PC-9 (cell line): Measurements from ENCODE around the gene SGCD. TPM values are rescaled to one million over a fixed set of nuclear protein-coding genes. Genes with fewer than 3 reads are reported as not detected.

ENCODE experiments used
- BruUV-seq: library from RNA; stranded (reverse); fragments of 400-500 nt; replicated peaks from 2 replicates; lab custom pipeline; 2021; lab: Mats Ljungman, UMichigan
- CTCF ChIA-PET: fragments of 300-600 bp; sonication (Branson Sonifier 250); formaldehyde crosslinking; loops from one replicate; lab custom pipeline; 2022; ENCODE audit warnings: antibody characterized with exemption; lab: Charles Lee
- POLR2A ChIA-PET: fragments of 300-600 bp; sonication (Branson Sonifier 250); formaldehyde crosslinking; loops from one replicate; lab custom pipeline; 2022; ENCODE audit warnings: antibody characterized with exemption; ENCODE audit not compliant: unreplicated experiment; lab: Charles Lee
- DNase-seq, 2 experiments: peaks; one replicate each; pipeline versions ENCODE4 v3.0.0 to v3.0.0-alpha.2; 2015 to 2022; ENCODE audit warnings: mixed read lengths in 1 of 2
- H2AFZ ChIP-seq: fragments of 200-600 bp; sonication (generic); 2 replicates; pipeline ENCODE4 v1.8.1; 2017; ENCODE audit warnings: antibody characterized with exemption
- H3F3A ChIP-seq: fragments of 200-600 bp; sonication (generic); 2 replicates; pipeline ENCODE4 v1.8.1; 2017; ENCODE audit warnings: antibody characterized with exemption, mild to moderate bottlenecking, low read depth; ENCODE audit not compliant: insufficient read depth
- H3K27ac ChIP-seq: fragments of 200-600 bp; sonication (generic); 2 replicates; pipeline ENCODE4 v1.6.1; 2016; ENCODE audit warnings: mixed run types
- H3K27me3 ChIP-seq: fragments of 200-600 bp; sonication (generic); 2 replicates; pipeline ENCODE4 v1.6.1; 2016; ENCODE audit warnings: low read depth, mixed run types; ENCODE audit not compliant: insufficient read depth
- H3K36me3 ChIP-seq: fragments of 200-600 bp; sonication (generic); 2 replicates; pipeline ENCODE4 v1.6.1; 2016; ENCODE audit warnings: low read depth, mixed run types
- H3K4me1 ChIP-seq: fragments of 200-600 bp; sonication (generic); replicated peaks from 2 replicates; pipeline ENCODE4 v1.6.1; 2016; ENCODE audit warnings: mixed run types; ENCODE audit not compliant: insufficient read depth
- H3K4me2 ChIP-seq: fragments of 200-600 bp; sonication (generic); 2 replicates; pipeline ENCODE4 v1.6.1; 2017; ENCODE audit warnings: mixed run types
- H3K4me3 ChIP-seq: fragments of 200-600 bp; sonication (generic); 2 replicates; pipeline ENCODE4 v1.6.1; 2016; ENCODE audit warnings: mixed run types
- H3K79me2 ChIP-seq: fragments of 200-600 bp; sonication (generic); 2 replicates; pipeline ENCODE4 v1.6.1; 2017; ENCODE audit warnings: low read depth, mixed run types
- H3K9me2 ChIP-seq: fragments of 200-600 bp; sonication (generic); 2 replicates; pipeline ENCODE4 v1.8.1; 2017; ENCODE audit warnings: mild to moderate bottlenecking; ENCODE audit not compliant: insufficient read depth
- H3K9me3 ChIP-seq: fragments of 200-600 bp; sonication (generic); 2 replicates; pipeline ENCODE4 v1.8.1; 2016; ENCODE audit warnings: low read depth; ENCODE audit not compliant: insufficient read depth
- H4K20me1 ChIP-seq: fragments of 200-600 bp; sonication (generic); 2 replicates; pipeline ENCODE4 v1.8.1; 2017; ENCODE audit not compliant: insufficient read depth
- CTCF ChIP-seq: fragments of 200-600 bp; sonication (generic); conservative IDR thresholded peaks from 2 replicates; pipeline ENCODE4 v1.6.1; 2017; ENCODE audit warnings: mixed run types, antibody characterized with exemption, mild to moderate bottlenecking, moderate library complexity
- EZH2 ChIP-seq: fragments of 200-600 bp; sonication (generic); IDR thresholded peaks from 2 replicates; pipeline ENCODE4 v1.8.0; 2017; ENCODE audit warnings: antibody characterized with exemption, low read depth
- intact Hi-C: fragments of 100-400 bp; cut with micrococcal nuclease; formaldehyde crosslinking; loops from one replicate; pipeline ENCODE4 v1.10.0; 2022; ENCODE audit not compliant: unreplicated experiment
- total RNA-seq: library from RNA; stranded (reverse); gene quantifications from 2 replicates; pipeline ENCODE4 v1.2.3, GENCODE V29; 2021

Gene SGCD
- total RNA-seq, 1 experiment from 2014 or later: not detected

GRCh38 chr5:156496291-156496690 is 169.3 kb downstream of the SGCD start:
- TF ChIP-seq EZH2: no peak
- no peak for TF ChIP-seq CTCF
- H3K36me3 ChIP-seq: no peaks in the 10 kb centered on the region
- H4K20me1 ChIP-seq: no peaks in the 10 kb centered on the region
- no peaks in the 10 kb centered on the region for H3K9me3 ChIP-seq
- no peak overlapping the region for H3K4me2 ChIP-seq
- H3K27ac ChIP-seq: no peak overlapping the region
- no peaks in the 10 kb centered on the region for H3K27me3 ChIP-seq
- H3F3A ChIP-seq: no peaks in the 10 kb centered on the region
- no peak overlapping the region for H2AFZ ChIP-seq
- H3K79me2 ChIP-seq: no peaks in the 10 kb centered on the region
- ChIA-PET CTCF (no interaction called here), POLR2A (no interaction called here)
- no peak for DNase-seq
- H3K9me2 ChIP-seq: no peaks in the 10 kb centered on the region
- intact Hi-C loops: no loop called here
- no peak overlapping the region for H3K4me3 ChIP-seq
- H3K4me1 ChIP-seq: no peaks in the 10 kb centered on the region
- no TSS peak for BruUV-seq

GRCh38 chr5:156497804-156498208 is 170.8 kb downstream of the SGCD start:
- no TSS peak for BruUV-seq
- POLR2A ChIA-PET: no interaction called here
- no peaks in the 10 kb centered on the region for H4K20me1 ChIP-seq
- intact Hi-C loops: no loop called here
- no peaks in the 10 kb centered on the region for H3K9me3 ChIP-seq
- no peaks in the 10 kb centered on the region for H3K79me2 ChIP-seq
- TF ChIP-seq EZH2 (no peak), CTCF (no peak)
- no peaks in the 10 kb centered on the region for H3K36me3 ChIP-seq
- H3K27ac ChIP-seq: no peak overlapping the region
- H3K4me1 ChIP-seq: no peaks in the 10 kb centered on the region
- H3K4me2 ChIP-seq: no peak overlapping the region
- H3K4me3 ChIP-seq: no peak overlapping the region
- H2AFZ ChIP-seq: no peak overlapping the region
- no peaks in the 10 kb centered on the region for H3F3A ChIP-seq
- CTCF ChIA-PET: no interaction called here
- H3K9me2 ChIP-seq: no peaks in the 10 kb centered on the region
- DNase-seq: no peak
- H3K27me3 ChIP-seq: no peaks in the 10 kb centered on the region

- ChIA-PET CTCF (no interaction called here), POLR2A (no interaction called here)
- Histone ChIP-seq H3K4me3 (no peak overlapping the region), H3K27ac (no peak overlapping the region), H3K4me2 (no peak overlapping the region), H3K79me2 (no peaks in the 10 kb centered on the region), H3K4me1 (no peaks in the 10 kb centered on the region), H3K36me3 (no peaks in the 10 kb centered on the region), H3K9me2 (no peaks in the 10 kb centered on the region), H2AFZ (no peak overlapping the region), H4K20me1 (no peaks in the 10 kb centered on the region), H3K9me3 (no peaks in the 10 kb centered on the region), H3K27me3 (no peaks in the 10 kb centered on the region), H3F3A (no peaks in the 10 kb centered on the region)
- intact Hi-C loops: no loop called here
- no TSS peak for BruUV-seq
- no peak for DNase-seq
- TF ChIP-seq EZH2: no peak
- no peak for TF ChIP-seq CTCF
Observed at GRCh38 chr5:156498226-156498980, 171.4 kb downstream of the SGCD start.
